Neural progenitor cell (in vitro differentiated cells): ENCODE results near the gene ZC4H2. TPM values are rescaled to one million over a fixed set of nuclear protein-coding genes. Genes with fewer than 3 reads are reported as not detected.

ENCODE experiments used
- DNase-seq: peaks from one replicate; pipeline ENCODE4 v3.0.0-alpha.2; 2016; ENCODE audit warnings: low spot score
- H2AFZ ChIP-seq: fragments of 200-600 bp; sonication (generic); replicated peaks from 2 replicates; pipeline ENCODE4 v1.6.1; 2016; ENCODE audit warnings: antibody characterized with exemption
- H3F3A ChIP-seq: fragments of 200-600 bp; sonication (generic); 2 replicates; pipeline ENCODE4 v1.6.1; 2016; ENCODE audit warnings: antibody characterized with exemption, low read depth
- H3K27ac ChIP-seq: fragments of 200-600 bp; sonication (generic); 2 replicates; pipeline ENCODE4 v1.5.1; 2016; ENCODE audit warnings: mild to moderate bottlenecking
- H3K27me3 ChIP-seq: fragments of 200-600 bp; sonication (generic); 2 replicates; pipeline ENCODE4 v1.6.1; 2016; ENCODE audit warnings: mild to moderate bottlenecking, moderate library complexity
- H3K36me3 ChIP-seq: fragments of 200-600 bp; sonication (generic); 2 replicates; pipeline ENCODE4 v1.5.1; 2016
- H3K4me1 ChIP-seq: fragments of 200-600 bp; sonication (generic); 2 replicates; pipeline ENCODE4 v1.6.1; 2016; ENCODE audit warnings: mixed run types
- H3K4me2 ChIP-seq: fragments of 200-600 bp; sonication (generic); 2 replicates; pipeline ENCODE4 v1.6.1; 2016
- H3K4me3 ChIP-seq: fragments of 200-600 bp; sonication (generic); 2 replicates; pipeline ENCODE4 v1.5.1; 2016
- H3K79me2 ChIP-seq: fragments of 200-600 bp; sonication (generic); 2 replicates; pipeline ENCODE4 v1.6.1; 2016; ENCODE audit warnings: low read depth
- H3K9ac ChIP-seq: fragments of 200-600 bp; sonication (generic); 2 replicates; pipeline ENCODE4 v1.6.1; 2016
- H3K9me3 ChIP-seq: fragments of 200-600 bp; sonication (generic); 2 replicates; pipeline ENCODE4 v1.5.1; 2016; ENCODE audit warnings: low read depth
- H4K20me1 ChIP-seq: fragments of 200-600 bp; sonication (generic); 2 replicates; pipeline ENCODE4 v1.6.1; 2016; ENCODE audit warnings: low read depth
- H3K27ac Mint-ChIP-seq: 3 replicates; pipeline ENCODE4 v1.8.0; 2021; ENCODE audit warnings: mixed read lengths
- H3K27me3 Mint-ChIP-seq: 2 replicates; pipeline ENCODE4 v1.8.0; 2022; ENCODE audit warnings: low read depth, mild to moderate bottlenecking, inconsistent platforms, moderate library complexity, mixed read lengths; ENCODE audit not compliant: insufficient read depth
- H3K36me3 Mint-ChIP-seq: 3 replicates; pipeline ENCODE4 v1.8.0; 2021; ENCODE audit warnings: mixed read lengths
- H3K4me1 Mint-ChIP-seq: 3 replicates; pipeline ENCODE4 v1.8.0; 2021; ENCODE audit warnings: mixed read lengths
- H3K4me3 Mint-ChIP-seq: 3 replicates; pipeline ENCODE4 v1.8.0; 2021; ENCODE audit warnings: mild to moderate bottlenecking, moderate library complexity, mixed read lengths
- H3K9me3 Mint-ChIP-seq: 3 replicates; pipeline ENCODE4 v1.8.0; 2020; ENCODE audit warnings: mixed read lengths
- CTCF ChIP-seq: fragments of 200-600 bp; sonication (generic); IDR thresholded peaks from 2 replicates; pipeline ENCODE4 v1.5.1; 2017; ENCODE audit warnings: antibody characterized with exemption, mild to moderate bottlenecking
- EZH2 ChIP-seq: fragments of 200-600 bp; sonication (generic); IDR thresholded peaks from 2 replicates; pipeline ENCODE4 v1.6.1; 2017; ENCODE audit warnings: antibody characterized with exemption, mild to moderate bottlenecking, moderate library complexity
- EZH2phosphoT487 ChIP-seq: fragments of 200-600 bp; sonication (generic); IDR thresholded peaks from 2 replicates; pipeline ENCODE4 v1.6.1; 2017; ENCODE audit warnings: antibody characterized with exemption
- total RNA-seq: library from RNA; depleted of rRNA; stranded (reverse); fragments of >200 nt; gene quantifications from 2 replicates; pipeline ENCODE4 v1.2.3, GENCODE V29; 2015; ENCODE audit warnings: low replicate concordance

ZC4H2 gene
- total RNA-seq, result 33.7 and 35.6 TPM in 2 replicates

DNA sequence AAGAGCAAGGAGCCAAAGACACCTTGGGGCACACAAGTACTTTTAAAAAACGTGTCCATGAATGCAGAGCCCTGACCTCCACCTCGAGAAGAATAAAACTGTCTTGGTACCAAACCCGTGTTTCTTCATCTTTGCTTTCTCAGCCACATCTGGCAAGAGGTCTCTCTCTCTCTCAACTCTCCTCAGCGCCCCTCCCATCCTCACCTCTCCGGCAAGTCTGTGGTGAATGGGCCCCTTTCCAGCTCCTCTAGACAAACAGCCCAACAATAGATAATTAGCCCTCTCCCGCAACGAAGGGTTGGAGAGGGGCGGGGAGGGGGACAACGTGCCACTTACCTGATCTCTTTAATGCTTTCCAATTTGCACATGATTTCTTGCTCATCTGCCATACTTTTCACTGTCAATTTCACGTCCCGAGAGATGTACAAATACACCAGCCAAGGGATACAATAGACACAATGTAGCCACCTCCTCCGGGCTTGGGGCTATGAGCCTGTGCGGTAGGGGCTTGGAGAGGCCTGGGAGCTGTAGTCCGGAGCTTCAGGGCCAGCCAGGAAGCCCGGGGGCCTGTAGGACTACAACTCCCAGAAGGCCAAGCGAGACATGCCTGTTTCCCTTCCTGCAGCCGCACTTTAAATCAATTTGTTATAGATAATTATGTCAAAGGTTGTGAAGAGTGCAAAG is at the start of gene ZC4H2:
Gene ZC4H2, minus strand, starts transcription at position 462 of the 684 bp plus-strand sequence. Its CDS starts 73 bp downstream, at position 389.
- H3K36me3 ChIP-seq, result no peaks in the 10 kb centered on the region
- Mint-ChIP-seq H3K4me3 (peak within 1 kb of the TSS; percentile 93), H3K27ac (peak within 1 kb of the TSS; percentile 48), H3K4me1 (no peaks in the 10 kb centered on the region), H3K9me3 (peaks cover 24% of the 10 kb centered on the region), H3K36me3 (peaks cover 20% of the 10 kb centered on the region), H3K27me3 (no peaks in the 10 kb centered on the region)
- H3K27me3 ChIP-seq, result no peaks in the 10 kb centered on the region
- H2AFZ ChIP-seq, result peak within 1 kb of the TSS; percentile 53
- no peaks in the 10 kb centered on the region for H3K4me1 ChIP-seq
- TF ChIP-seq EZH2 (no peak), EZH2phosphoT487 (no peak), CTCF (no peak)
- DNase-seq, result peak; percentile 88
- peaks cover 4% of the 10 kb centered on the region for H3F3A ChIP-seq
- H3K9me3 ChIP-seq, result peaks cover 19% of the 10 kb centered on the region
- H3K4me3 ChIP-seq, result peak within 1 kb of the TSS; percentile 68
- peak within 1 kb of the TSS; percentile 73 for H3K4me2 ChIP-seq
- H3K79me2 ChIP-seq, result peaks cover 39% of the 10 kb centered on the region
- H3K9ac ChIP-seq, result no peak within 1 kb of the TSS
- H4K20me1 ChIP-seq, result no peaks in the 10 kb centered on the region
- H3K27ac ChIP-seq, result no peak within 1 kb of the TSS

DNA sequence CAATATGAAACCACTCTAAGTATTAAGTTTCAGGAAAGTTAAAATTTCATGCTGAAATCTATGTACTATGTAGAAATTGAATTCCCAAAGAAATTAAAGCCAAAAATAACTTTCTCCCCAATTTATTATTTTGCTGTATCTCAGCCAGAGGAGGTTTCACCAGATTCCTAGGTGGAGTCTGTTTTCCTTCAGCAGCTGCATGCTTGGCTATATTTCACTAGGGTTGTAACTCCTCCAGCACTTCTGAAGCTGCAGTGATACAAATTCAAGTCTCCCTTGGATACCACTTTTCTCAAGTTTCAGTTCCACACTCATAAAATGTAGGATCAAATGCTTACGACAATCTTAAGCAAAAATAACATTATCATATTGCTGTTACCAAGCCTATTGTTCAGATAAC is 41.2 kb upstream of the ZC4H2 start:
- Histone ChIP-seq H4K20me1 (no peaks in the 10 kb centered on the region), H3K27ac (no peak overlapping the region), H3K4me1 (no peaks in the 10 kb centered on the region), H3K4me2 (no peak overlapping the region), H3K27me3 (no peaks in the 10 kb centered on the region), H3K9ac (no peak overlapping the region), H3K79me2 (no peaks in the 10 kb centered on the region), H3K4me3 (no peak overlapping the region), H3F3A (no peaks in the 10 kb centered on the region), H2AFZ (no peak overlapping the region), H3K9me3 (peaks cover 5% of the 10 kb centered on the region), H3K36me3 (no peaks in the 10 kb centered on the region)
- Mint-ChIP-seq H3K27ac (no peak overlapping the region), H3K27me3 (no peaks in the 10 kb centered on the region), H3K9me3 (peaks cover 22% of the 10 kb centered on the region), H3K4me1 (no peaks in the 10 kb centered on the region), H3K36me3 (no peaks in the 10 kb centered on the region), H3K4me3 (no peak overlapping the region)
- no peak for DNase-seq
- TF ChIP-seq CTCF, result no peak
- no peak for TF ChIP-seq EZH2phosphoT487
- no peak for TF ChIP-seq EZH2

DNA sequence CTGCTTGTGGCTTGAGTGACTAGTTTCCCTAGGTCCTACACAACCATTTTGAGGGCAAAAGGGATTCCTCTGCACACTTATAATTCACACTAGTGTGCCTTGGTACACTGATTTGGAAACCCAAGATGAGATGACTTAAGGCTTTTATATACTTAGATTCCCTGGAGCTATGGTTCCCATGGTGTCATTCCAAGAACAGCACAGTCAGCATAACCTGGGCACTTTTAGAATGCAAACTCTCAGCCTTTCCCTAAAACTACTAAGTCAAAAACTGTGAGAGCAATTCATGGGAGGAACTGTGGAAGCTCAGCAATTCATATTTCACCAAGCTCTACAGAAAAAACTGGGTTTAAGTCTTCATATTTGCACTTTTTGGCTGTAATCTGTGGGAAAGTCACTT is 38.0 kb upstream of the ZC4H2 start:
- H3K4me1 Mint-ChIP-seq, result no peaks in the 10 kb centered on the region
- H3K27ac Mint-ChIP-seq, result no peak overlapping the region
- no peak for DNase-seq
- H3K36me3 Mint-ChIP-seq, result no peaks in the 10 kb centered on the region
- no peaks in the 10 kb centered on the region for H3K27me3 Mint-ChIP-seq
- Histone ChIP-seq H3K9me3 (peaks cover 5% of the 10 kb centered on the region), H2AFZ (no peak overlapping the region), H3K4me1 (no peaks in the 10 kb centered on the region), H3K9ac (no peak overlapping the region), H3K79me2 (no peaks in the 10 kb centered on the region), H4K20me1 (no peaks in the 10 kb centered on the region), H3K27ac (no peak overlapping the region), H3K27me3 (no peaks in the 10 kb centered on the region), H3F3A (no peaks in the 10 kb centered on the region), H3K4me2 (no peak overlapping the region), H3K4me3 (no peak overlapping the region), H3K36me3 (no peaks in the 10 kb centered on the region)
- peaks cover 11% of the 10 kb centered on the region for H3K9me3 Mint-ChIP-seq
- H3K4me3 Mint-ChIP-seq, result no peak overlapping the region
- TF ChIP-seq CTCF (no peak), EZH2phosphoT487 (no peak)
